ENCODE measurements around the gene INSIG1. TPM values are rescaled to one million over a fixed set of nuclear protein-coding genes. Genes with fewer than 3 reads are reported as not detected.

The INSIG1 gene
- total RNA-seq, 1 donor from 2014 or later = 197 TPM

DNA sequence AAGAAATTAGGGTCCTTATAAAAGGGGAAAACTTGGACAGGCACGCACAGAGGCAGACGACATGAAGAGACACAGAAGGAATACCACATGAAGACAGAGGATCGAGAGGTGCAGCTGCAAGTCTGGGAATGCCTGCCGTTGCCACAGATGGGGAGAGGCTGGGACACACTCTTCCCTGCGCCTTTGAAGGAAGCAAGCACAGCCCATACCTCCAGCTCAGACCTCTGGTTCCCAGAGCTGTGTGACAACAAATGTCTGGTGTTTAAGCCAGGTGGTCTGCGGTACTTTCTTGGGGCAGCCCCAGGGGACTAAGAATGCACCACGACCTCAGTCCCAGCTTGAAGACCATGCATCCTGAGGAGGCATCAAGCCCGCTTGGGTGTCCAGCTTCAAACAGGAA is 18.3 kb downstream of the INSIG1 start:
- intact Hi-C loops (cut with micrococcal nuclease) = no loop called here
- H3K4me1 Mint-ChIP-seq (ENCODE audit: low read depth) = peaks cover 2% of the 10 kb centered on the region
- H3K27ac Mint-ChIP-seq = no peak overlapping the region
- peaks cover 13% of the 10 kb centered on the region for H3K36me3 Mint-ChIP-seq (ENCODE audit: low read depth)
- no peak for DNase-seq (ENCODE audit: low spot score)
- no peaks in the 10 kb centered on the region for H3K9me3 Mint-ChIP-seq
- H3K4me3 Mint-ChIP-seq (ENCODE audit: low read depth) = no peak overlapping the region
- peaks cover 2% of the 10 kb centered on the region for H3K27me3 Mint-ChIP-seq (ENCODE audit: low read depth)

- intact Hi-C loops (cut with micrococcal nuclease) = no loop called here
- peaks cover 2% of the 10 kb centered on the region for H3K27me3 Mint-ChIP-seq (ENCODE audit: low read depth)
- H3K4me1 Mint-ChIP-seq (ENCODE audit: low read depth) = peaks cover 2% of the 10 kb centered on the region
- peaks cover 10% of the 10 kb centered on the region for H3K36me3 Mint-ChIP-seq (ENCODE audit: low read depth)
- no peak for DNase-seq (ENCODE audit: low spot score)
- H3K4me3 Mint-ChIP-seq (ENCODE audit: low read depth) = no peak overlapping the region
- H3K9me3 Mint-ChIP-seq = no peaks in the 10 kb centered on the region
- H3K27ac Mint-ChIP-seq = no peak overlapping the region
These were observed 18.9 kb downstream of the INSIG1 start for GRCh38 chr7:155316427-155317113.

DNA sequence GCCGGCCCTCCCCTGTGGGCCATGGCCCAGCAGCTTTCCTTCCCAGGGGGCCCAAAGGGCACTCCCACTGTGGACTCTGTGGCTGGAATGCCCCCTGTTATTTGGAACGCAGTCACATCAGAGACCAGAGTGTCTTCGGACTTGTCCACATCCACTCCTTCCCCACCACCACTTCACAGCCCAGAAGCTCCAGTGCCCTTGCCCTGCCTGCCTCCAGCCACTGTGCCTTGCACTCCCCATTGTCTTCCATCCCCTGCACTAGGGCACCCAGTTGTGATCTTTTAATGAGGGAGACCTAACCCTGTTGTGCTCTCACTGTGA is 19.4 kb downstream of the INSIG1 start:
- no peak for DNase-seq (ENCODE audit: low spot score)
- H3K4me1 Mint-ChIP-seq (ENCODE audit: low read depth) = peaks cover 2% of the 10 kb centered on the region
- no peak overlapping the region for H3K27ac Mint-ChIP-seq
- H3K36me3 Mint-ChIP-seq (ENCODE audit: low read depth) = peaks cover 7% of the 10 kb centered on the region
- H3K4me3 Mint-ChIP-seq (ENCODE audit: low read depth) = no peak overlapping the region
- H3K9me3 Mint-ChIP-seq = no peaks in the 10 kb centered on the region
- peaks cover 2% of the 10 kb centered on the region for H3K27me3 Mint-ChIP-seq (ENCODE audit: low read depth)
- intact Hi-C loops (cut with micrococcal nuclease) = no loop called here

DNA sequence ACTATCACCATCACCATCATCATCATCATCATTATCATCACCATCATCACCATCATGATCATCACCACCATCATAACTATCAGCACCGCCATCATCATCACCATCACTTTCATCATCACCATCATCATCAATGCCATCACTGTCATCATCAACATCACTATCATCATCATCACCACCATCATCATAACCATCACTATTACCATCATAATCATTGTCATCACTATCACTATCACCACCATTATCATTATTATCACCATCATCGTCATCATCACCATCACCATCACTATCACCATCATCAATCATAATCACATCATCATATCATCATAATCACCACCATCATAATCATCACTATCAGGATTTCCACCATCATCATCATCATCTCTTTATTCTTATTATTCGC is 20.6 kb downstream of the INSIG1 start:
- Mint-ChIP-seq H3K36me3 (ENCODE audit: low read depth) (no peaks in the 10 kb centered on the region), H3K27me3 (ENCODE audit: low read depth) (peaks cover 2% of the 10 kb centered on the region), H3K9me3 (peaks cover 3% of the 10 kb centered on the region), H3K4me1 (ENCODE audit: low read depth) (peaks cover 2% of the 10 kb centered on the region), H3K4me3 (ENCODE audit: low read depth) (no peak overlapping the region), H3K27ac (no peak overlapping the region)
- intact Hi-C loops (cut with micrococcal nuclease) = no loop called here
- DNase-seq (ENCODE audit: low spot score) = no peak

DNA sequence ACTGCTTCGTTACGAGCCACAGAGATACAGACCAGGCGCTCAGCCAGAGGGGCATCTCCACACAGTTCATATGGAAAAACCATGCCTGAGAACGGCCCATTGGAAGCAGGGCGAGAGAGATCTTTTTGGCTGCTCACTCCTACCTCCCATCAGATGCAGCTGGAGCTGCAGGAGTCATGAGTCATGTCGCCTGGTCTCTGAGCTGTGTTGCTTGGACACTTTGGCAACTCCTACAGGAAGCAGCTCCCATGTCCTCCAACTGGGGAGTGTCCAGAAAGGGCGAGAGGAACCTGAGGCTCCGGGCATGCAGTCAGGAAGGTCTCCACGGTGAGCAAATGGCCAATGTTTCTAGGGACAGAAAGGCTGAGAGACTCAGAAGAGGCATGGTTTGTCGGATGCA is 24.9 kb downstream of the INSIG1 start:
- Mint-ChIP-seq H3K27me3 (ENCODE audit: low read depth) (peaks cover 7% of the 10 kb centered on the region), H3K9me3 (peaks cover 19% of the 10 kb centered on the region), H3K4me1 (ENCODE audit: low read depth) (no peaks in the 10 kb centered on the region), H3K27ac (no peak overlapping the region), H3K36me3 (ENCODE audit: low read depth) (peaks cover 3% of the 10 kb centered on the region), H3K4me3 (ENCODE audit: low read depth) (no peak overlapping the region)
- intact Hi-C loops (cut with micrococcal nuclease) = no loop called here
- DNase-seq (ENCODE audit: low spot score) = no peak

DNA sequence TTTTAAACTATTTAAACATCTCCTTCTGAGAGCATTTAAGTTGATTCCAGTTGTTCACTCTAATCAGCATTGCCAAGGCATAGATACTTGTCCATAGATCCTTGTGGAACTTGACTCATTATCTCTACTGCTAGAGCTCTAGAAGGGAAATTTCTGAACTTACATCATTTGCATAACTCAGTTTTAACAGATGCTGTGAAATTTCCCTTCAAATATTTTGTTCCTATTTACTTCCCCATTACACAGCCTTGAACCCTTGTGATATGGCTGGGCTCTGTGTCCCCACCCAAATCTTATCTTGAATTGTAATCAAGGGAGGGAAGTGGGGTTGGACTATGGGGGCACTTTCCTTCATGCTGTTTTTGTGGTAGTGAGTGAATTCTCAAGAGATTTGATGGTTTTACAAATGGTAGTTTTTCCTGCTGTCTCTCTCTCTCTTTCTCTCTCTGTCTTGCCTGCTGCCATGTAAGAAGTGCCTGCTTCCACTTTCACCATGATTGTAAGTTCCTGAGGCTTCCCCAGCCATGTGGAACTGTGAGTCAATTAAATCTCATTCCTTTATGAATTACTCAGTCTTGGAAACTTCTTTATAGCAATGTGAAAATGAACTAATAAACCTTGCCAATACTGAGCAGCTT is 25.4 kb downstream of the INSIG1 start:
- intact Hi-C loops (cut with micrococcal nuclease) = no loop called here

GRCh38 chr7:155324012-155324917 is 26.6 kb downstream of the INSIG1 start:
- Mint-ChIP-seq H3K27ac (no peak overlapping the region), H3K36me3 (ENCODE audit: low read depth) (peaks cover 3% of the 10 kb centered on the region), H3K4me1 (ENCODE audit: low read depth) (no peaks in the 10 kb centered on the region), H3K27me3 (ENCODE audit: low read depth) (peaks cover 7% of the 10 kb centered on the region), H3K4me3 (ENCODE audit: low read depth) (no peak overlapping the region), H3K9me3 (peaks cover 20% of the 10 kb centered on the region)
- no peak for DNase-seq (ENCODE audit: low spot score)
- intact Hi-C loops (cut with micrococcal nuclease) = no loop called here

More for the DNA sequence above, 25.4 kb downstream of the INSIG1 start:
- Mint-ChIP-seq H3K27ac (no peak overlapping the region), H3K27me3 (ENCODE audit: low read depth) (peaks cover 7% of the 10 kb centered on the region), H3K4me3 (ENCODE audit: low read depth) (no peak overlapping the region), H3K4me1 (ENCODE audit: low read depth) (no peaks in the 10 kb centered on the region), H3K36me3 (ENCODE audit: low read depth) (peaks cover 3% of the 10 kb centered on the region), H3K9me3 (peaks cover 20% of the 10 kb centered on the region)
- DNase-seq (ENCODE audit: low spot score) = no peak

DNA sequence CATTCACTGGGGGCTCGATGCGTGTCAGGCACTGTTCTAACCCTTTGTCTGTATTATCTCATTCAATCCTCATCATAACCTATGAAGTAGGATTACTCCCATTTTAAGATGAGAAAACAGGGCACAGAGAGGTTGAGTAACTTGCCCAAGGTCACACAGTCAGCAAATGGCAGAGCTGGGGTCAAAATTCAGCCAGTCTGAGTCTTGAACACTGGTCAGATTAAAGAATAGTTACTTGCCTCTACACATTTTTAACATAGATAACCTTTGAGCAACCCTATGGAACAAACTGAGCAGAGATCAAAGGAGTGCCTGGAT is 27.2 kb downstream of the INSIG1 start:
- H3K27ac Mint-ChIP-seq = no peak overlapping the region
- intact Hi-C loops (cut with micrococcal nuclease) = no loop called here
- H3K27me3 Mint-ChIP-seq (ENCODE audit: low read depth) = peaks cover 7% of the 10 kb centered on the region

GRCh38 chr7:155326385-155326784 is 28.7 kb downstream of the INSIG1 start:
- H3K4me3 Mint-ChIP-seq (ENCODE audit: low read depth) = no peak overlapping the region
- H3K36me3 Mint-ChIP-seq (ENCODE audit: low read depth) = peaks cover 3% of the 10 kb centered on the region
- H3K27me3 Mint-ChIP-seq (ENCODE audit: low read depth) = peaks cover 7% of the 10 kb centered on the region
- H3K27ac Mint-ChIP-seq = no peak overlapping the region
- peaks cover 20% of the 10 kb centered on the region for H3K9me3 Mint-ChIP-seq
- no peak for DNase-seq (ENCODE audit: low spot score)
- no peaks in the 10 kb centered on the region for H3K4me1 Mint-ChIP-seq (ENCODE audit: low read depth)
- intact Hi-C loops (cut with micrococcal nuclease) = no loop called here

More for the DNA sequence above, 27.2 kb downstream of the INSIG1 start:
- DNase-seq (ENCODE audit: low spot score) = no peak
- Mint-ChIP-seq H3K9me3 (peaks cover 20% of the 10 kb centered on the region), H3K36me3 (ENCODE audit: low read depth) (peaks cover 3% of the 10 kb centered on the region), H3K4me1 (ENCODE audit: low read depth) (no peaks in the 10 kb centered on the region), H3K4me3 (ENCODE audit: low read depth) (no peak overlapping the region)

DNA sequence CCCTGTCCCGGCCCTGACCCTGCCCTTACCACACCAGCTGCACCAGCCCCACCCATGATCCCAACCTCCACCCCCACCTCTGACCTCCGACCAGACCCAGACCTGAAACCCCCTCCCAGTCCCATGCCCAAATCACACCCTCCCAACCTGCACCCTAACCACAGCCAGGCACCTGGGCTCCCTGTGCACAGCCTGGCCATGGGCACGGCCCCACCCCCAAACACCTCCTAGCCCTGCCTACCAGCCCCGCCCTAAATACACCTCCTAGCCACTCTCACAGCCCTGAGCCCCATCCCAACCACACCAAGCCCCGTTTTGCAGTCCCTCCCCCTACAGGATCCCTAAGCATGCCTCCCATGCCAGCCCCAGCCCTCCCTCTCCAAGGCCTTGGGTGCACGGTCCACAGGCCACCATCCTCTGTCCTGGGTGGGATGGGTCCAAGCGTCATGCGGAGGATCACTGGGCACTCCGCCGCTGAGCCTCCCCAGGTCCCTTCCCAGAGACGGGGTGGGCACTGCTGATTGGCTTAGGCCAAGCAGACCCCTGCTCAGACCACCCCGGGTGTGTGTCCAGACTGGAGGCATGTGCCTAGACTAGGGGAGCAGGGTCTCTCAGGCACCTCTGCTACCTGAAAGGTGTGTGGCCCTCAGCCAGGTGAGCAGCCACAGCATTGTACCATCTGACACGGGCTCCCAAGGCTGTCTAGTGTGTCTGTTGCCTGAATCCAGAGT is 30.1 kb downstream of the INSIG1 start:
- no peak overlapping the region for H3K27ac Mint-ChIP-seq
- peaks cover 7% of the 10 kb centered on the region for H3K27me3 Mint-ChIP-seq (ENCODE audit: low read depth)
- peaks cover 3% of the 10 kb centered on the region for H3K36me3 Mint-ChIP-seq (ENCODE audit: low read depth)
- no peaks in the 10 kb centered on the region for H3K4me1 Mint-ChIP-seq (ENCODE audit: low read depth)
- peaks cover 20% of the 10 kb centered on the region for H3K9me3 Mint-ChIP-seq
- no peak for DNase-seq (ENCODE audit: low spot score)
- H3K4me3 Mint-ChIP-seq (ENCODE audit: low read depth) = no peak overlapping the region
- intact Hi-C loops (cut with micrococcal nuclease) = no loop called here

GRCh38 chr7:155329225-155329624 is 31.5 kb downstream of the INSIG1 start:
- Mint-ChIP-seq H3K27me3 (ENCODE audit: low read depth) (peaks cover 2% of the 10 kb centered on the region), H3K27ac (no peak overlapping the region), H3K4me1 (ENCODE audit: low read depth) (no peaks in the 10 kb centered on the region), H3K4me3 (ENCODE audit: low read depth) (no peak overlapping the region), H3K36me3 (ENCODE audit: low read depth) (peaks cover 3% of the 10 kb centered on the region), H3K9me3 (peaks cover 9% of the 10 kb centered on the region)
- intact Hi-C loops (cut with micrococcal nuclease) = no loop called here
- no peak for DNase-seq (ENCODE audit: low spot score)

- H3K27ac Mint-ChIP-seq = no peak overlapping the region
- no peak overlapping the region for H3K4me3 Mint-ChIP-seq (ENCODE audit: low read depth)
- H3K27me3 Mint-ChIP-seq (ENCODE audit: low read depth) = no peaks in the 10 kb centered on the region
- DNase-seq (ENCODE audit: low spot score) = no peak
- H3K36me3 Mint-ChIP-seq (ENCODE audit: low read depth) = peaks cover 3% of the 10 kb centered on the region
- H3K4me1 Mint-ChIP-seq (ENCODE audit: low read depth) = no peaks in the 10 kb centered on the region
- intact Hi-C loops (cut with micrococcal nuclease) = no loop called here
- H3K9me3 Mint-ChIP-seq = peaks cover 5% of the 10 kb centered on the region
These were observed 33.7 kb downstream of the INSIG1 start for GRCh38 chr7:155331396-155331795.

Data from activated T-helper 2 cell treated with anti-CD3 and anti-CD28 coated beads, Interferon-gamma antibody, Interleukin-2, Interleukin-4, amounts not matched to agents 10 μg/mL and 5 μg/mL and 100 μg/mL, durations not matched to agents 14 hours and 24 hours and 36 hours (primary cell).